ENCODE data around the gene HOXA7. TPM values are rescaled to one million over a fixed set of nuclear protein-coding genes. Genes with fewer than 3 reads are reported as not detected.

The HOXA7 gene
- total and polyA plus RNA-seq, 2 donors (not counting 1 experiment from before 2014, with no cell fraction given) = 0.37 TPM; not detected in 1

GRCh38 chr7:27142580-27143022 is 13.9 kb downstream of the HOXA7 start:
- H3K4me3 ChIP-seq (ENCODE audit: control extremely low read depth in 1 of 5, extremely low read depth in 1 of 5, insufficient read depth in 1 of 5, low read depth in 2 of 5, low read length in 4 of 5) = peak overlapping the region in 1 of 5 experiments; percentile 35
- peak overlapping the region; percentile 26 for H3K27ac Mint-ChIP-seq
- peak overlapping the region; percentile 47 for H3K4me2 ChIP-seq (replicated peaks; ENCODE audit: low read depth, low read length, poor library complexity, severe bottlenecking)
- DNase-seq (no peak), ATAC-seq (ENCODE audit: low read depth) (no peak)
- H3K79me2 ChIP-seq (ENCODE audit: control insufficient read depth, insufficient read depth, low read length) = no peaks in the 10 kb centered on the region
- peaks cover 9% of the 10 kb centered on the region for H3K4me1 Mint-ChIP-seq
- peaks cover 0 to 58% (median 27%) of the 10 kb centered on the region in 4 experiments for H3K27me3 ChIP-seq (replicated peaks in 1 of 4; ENCODE audit: control extremely low read depth in 1 of 4, control insufficient read depth in 3 of 4, insufficient read depth in 4 of 4, low read length in 3 of 4)
- peak overlapping the region; percentile 65 for H3K4me3 Mint-ChIP-seq
- H3K27ac ChIP-seq (ENCODE audit: low read length in 2 of 2) = no peak overlapping the region
- H3K9ac ChIP-seq (ENCODE audit: low read length) = no peak overlapping the region
- peaks cover 0 to 47% (median 0%) of the 10 kb centered on the region in 3 donors for H3K9me3 ChIP-seq (ENCODE audit: control extremely low read depth in 1 of 3, control insufficient read depth in 2 of 3, insufficient read depth in 1 of 3, low read length in 2 of 3)
- H3K9me3 Mint-ChIP-seq (ENCODE audit: insufficient read depth) = no peaks in the 10 kb centered on the region
- CTCF ChIA-PET = interaction anchor here (1.3 kb wide), 1 partner anchor 11 kb away, joined by 3 read pairs; no protein-coding TSS in a partner anchor
- no peak for TF ChIP-seq CTCF (IDR thresholded peaks at IDR 0.05)
- TF ChIP-seq EZH2 (IDR thresholded peaks at IDR 0.05; ENCODE audit: borderline replicate concordance, insufficient read depth, low read depth, low read length, poor library complexity, severe bottlenecking) = no peak
- no peaks in the 10 kb centered on the region for H4K20me1 ChIP-seq (ENCODE audit: control insufficient read depth, insufficient read depth, low read length, poor library complexity, severe bottlenecking)
- no peaks in the 10 kb centered on the region for H3K36me3 ChIP-seq (replicated peaks in 1 of 2; ENCODE audit: control extremely low read depth in 1 of 2, control insufficient read depth in 1 of 2, extremely low read depth in 1 of 2, insufficient read depth in 2 of 2, low read length in 1 of 2)
- WGBS (ENCODE audit: insufficient coverage) = 71% methylated on average over 27 of the region's 29 CpGs
- POLR2A ChIA-PET = interaction anchor here (0.6 kb wide), 1 partner anchor 1051 kb away, joined by 5 read pairs; no protein-coding TSS in a partner anchor
- H3K27me3 Mint-ChIP-seq = peaks cover 59% of the 10 kb centered on the region
- intact Hi-C loops (cut with micrococcal nuclease) = no loop called here
- peaks cover 6 to 7% of the 10 kb centered on the region in 2 donors for H3K4me1 ChIP-seq (ENCODE audit: control insufficient read depth in 2 of 2, insufficient read depth in 2 of 2, low read length in 2 of 2)
- H2AFZ ChIP-seq (ENCODE audit: insufficient read depth, low read depth, low read length, poor library complexity, severe bottlenecking) = no peak overlapping the region

- no peak overlapping the region for H3K27ac Mint-ChIP-seq
- 82% methylated on average over 26 of the region's 30 CpGs for WGBS (ENCODE audit: insufficient coverage)
- no peaks in the 10 kb centered on the region for H3K79me2 ChIP-seq (ENCODE audit: control insufficient read depth, insufficient read depth, low read length)
- H3K9me3 Mint-ChIP-seq (ENCODE audit: insufficient read depth) = no peaks in the 10 kb centered on the region
- peaks cover 4% of the 10 kb centered on the region for H3K4me1 Mint-ChIP-seq
- no peak overlapping the region for H3K27ac ChIP-seq (ENCODE audit: low read length in 2 of 2)
- H3K9me3 ChIP-seq (ENCODE audit: control extremely low read depth in 1 of 3, control insufficient read depth in 2 of 3, insufficient read depth in 1 of 3, low read length in 2 of 3) = peaks cover 0 to 42% (median 0%) of the 10 kb centered on the region in 3 donors
- peaks cover 0 to 55% (median 26%) of the 10 kb centered on the region in 4 experiments for H3K27me3 ChIP-seq (replicated peaks in 1 of 4; ENCODE audit: control extremely low read depth in 1 of 4, control insufficient read depth in 3 of 4, insufficient read depth in 4 of 4, low read length in 3 of 4)
- no peaks in the 10 kb centered on the region for H3K36me3 ChIP-seq (replicated peaks in 1 of 2; ENCODE audit: control extremely low read depth in 1 of 2, control insufficient read depth in 1 of 2, extremely low read depth in 1 of 2, insufficient read depth in 2 of 2, low read length in 1 of 2)
- H3K9ac ChIP-seq (ENCODE audit: low read length) = no peak overlapping the region
- no peak for ATAC-seq (ENCODE audit: low read depth)
- no peak overlapping the region for H3K4me2 ChIP-seq (replicated peaks; ENCODE audit: low read depth, low read length, poor library complexity, severe bottlenecking)
- intact Hi-C loops (cut with micrococcal nuclease) = no loop called here
- H3K4me3 Mint-ChIP-seq = no peak overlapping the region
- H3K27me3 Mint-ChIP-seq = peaks cover 59% of the 10 kb centered on the region
- no peak for DNase-seq
- no peaks in the 10 kb centered on the region for H4K20me1 ChIP-seq (ENCODE audit: control insufficient read depth, insufficient read depth, low read length, poor library complexity, severe bottlenecking)
- peaks cover under 1 to 2% of the 10 kb centered on the region in 2 donors for H3K4me1 ChIP-seq (ENCODE audit: control insufficient read depth in 2 of 2, insufficient read depth in 2 of 2, low read length in 2 of 2)
- TF ChIP-seq CTCF (IDR thresholded peaks at IDR 0.05) (no peak), EZH2 (IDR thresholded peaks at IDR 0.05; ENCODE audit: borderline replicate concordance, insufficient read depth, low read depth, low read length, poor library complexity, severe bottlenecking) (no peak)
- no peak overlapping the region for H2AFZ ChIP-seq (ENCODE audit: insufficient read depth, low read depth, low read length, poor library complexity, severe bottlenecking)
- POLR2A ChIA-PET = no interaction called here
- no peak overlapping the region for H3K4me3 ChIP-seq (ENCODE audit: control extremely low read depth in 1 of 5, extremely low read depth in 1 of 5, insufficient read depth in 1 of 5, low read depth in 2 of 5, low read length in 4 of 5)
- CTCF ChIA-PET = interaction anchor here (0.9 kb wide), 1 partner anchor 14 kb away, joined by 4 read pairs; no protein-coding TSS in a partner anchor
Measured at GRCh38 chr7:27141923-27142579, 14.4 kb downstream of the HOXA7 start.

All from B cell (primary cell).